MM.1S (cell line): Measurements from ENCODE around the gene ZNF74.

Source experiments
- DNase-seq: peaks from one replicate; pipeline ENCODE4 v3.0.0-alpha.2; 2015
- H2AFZ ChIP-seq: fragments of 300-600 bp; sonication (generic); 2 replicates; pipeline ENCODE4 v1.6.0; 2016; ENCODE audit warnings: antibody characterized with exemption, low read length
- H3F3A ChIP-seq: fragments of 300-600 bp; sonication (generic); 2 replicates; pipeline ENCODE4 v1.6.1; 2016; ENCODE audit warnings: mild to moderate bottlenecking, antibody characterized with exemption, low read length, moderate library complexity, mixed read lengths; ENCODE audit not compliant: insufficient read depth
- H3K27ac ChIP-seq: fragments of 300-600 bp; sonication (generic); 2 replicates; pipeline ENCODE4 v1.5.1; 2016; ENCODE audit warnings: mild to moderate bottlenecking, low read length
- H3K27me3 ChIP-seq: fragments of 300-600 bp; sonication (generic); replicated peaks from 2 replicates; pipeline ENCODE4 v1.6.0; 2016; ENCODE audit warnings: low read length; ENCODE audit not compliant: insufficient read depth
- H3K36me3 ChIP-seq: fragments of 300-600 bp; sonication (generic); replicated peaks from 2 replicates; pipeline ENCODE4 v1.6.1; 2016; ENCODE audit warnings: mild to moderate bottlenecking, low read length, mixed read lengths; ENCODE audit not compliant: insufficient read depth
- H3K4me1 ChIP-seq: fragments of 300-600 bp; sonication (generic); 2 replicates; pipeline ENCODE4 v1.6.1; 2016; ENCODE audit warnings: low read length, mixed read lengths
- H3K4me2 ChIP-seq: fragments of 300-600 bp; sonication (generic); 2 replicates; pipeline ENCODE4 v1.6.0; 2016; ENCODE audit warnings: low read depth, low read length
- H3K4me3 ChIP-seq: fragments of 300-600 bp; sonication (generic); 2 replicates; pipeline ENCODE4 v1.5.1; 2016; ENCODE audit warnings: low read length, mixed read lengths
- H3K79me2 ChIP-seq: fragments of 300-600 bp; sonication (generic); 2 replicates; pipeline ENCODE4 v1.6.1; 2016; ENCODE audit warnings: mixed run types, low read length, mixed read lengths
- H3K9ac ChIP-seq: fragments of 300-600 bp; sonication (generic); 2 replicates; pipeline ENCODE4 v1.6.1; 2016; ENCODE audit warnings: low read length, mixed read lengths
- H3K9me2 ChIP-seq: fragments of 300-600 bp; sonication (generic); replicated peaks from 2 replicates; pipeline ENCODE4 v1.6.1; 2016; ENCODE audit warnings: mild to moderate bottlenecking, low read length, mixed read lengths; ENCODE audit not compliant: insufficient read depth
- H3K9me3 ChIP-seq: fragments of 300-600 bp; sonication (generic); replicated peaks from 2 replicates; pipeline ENCODE4 v1.6.1; 2016; ENCODE audit warnings: mild to moderate bottlenecking, low read length, mixed read lengths; ENCODE audit not compliant: insufficient read depth
- H4K20me1 ChIP-seq: fragments of 300-600 bp; sonication (generic); 2 replicates; pipeline ENCODE4 v1.6.1; 2016; ENCODE audit warnings: mild to moderate bottlenecking, low read length, moderate library complexity, mixed read lengths; ENCODE audit not compliant: insufficient read depth
- CTCF ChIP-seq: fragments of 300-600 bp; sonication (generic); IDR thresholded peaks from 2 replicates; pipeline ENCODE4 v1.5.1; 2016; ENCODE audit warnings: antibody characterized with exemption, low read length, mixed read lengths
- EZH2 ChIP-seq: fragments of 300-600 bp; sonication (generic); optimal IDR thresholded peaks from 2 replicates; pipeline ENCODE3; 2017; ENCODE audit warnings: low read depth, mild to moderate bottlenecking, antibody characterized with exemption, low read length, mixed read lengths
- EZH2phosphoT487 ChIP-seq: fragments of 300-600 bp; sonication (generic); IDR thresholded peaks from 2 replicates; pipeline ENCODE4 v1.6.1; 2018; ENCODE audit warnings: antibody characterized with exemption, low read length

Gene ZNF74

GRCh38 chr22:20392983-20393704 lies 807 bp upstream of the ZNF74 start:
- H3K27ac ChIP-seq, result no peak overlapping the region
- no peaks in the 10 kb centered on the region for H3K36me3 ChIP-seq
- H3K4me2 ChIP-seq, result peak overlapping the region; percentile 86
- H3K9me2 ChIP-seq, result no peaks in the 10 kb centered on the region
- H3K9ac ChIP-seq, result peak overlapping the region; percentile 76; the same call in 1 of the 2 replicates
- H3K4me1 ChIP-seq, result peaks cover 5% of the 10 kb centered on the region
- H3K4me3 ChIP-seq, result peak overlapping the region; percentile 99
- TF ChIP-seq EZH2, result no peak
- no peak for TF ChIP-seq CTCF
- TF ChIP-seq EZH2phosphoT487, result no peak
- H3K79me2 ChIP-seq, result peaks cover 4% of the 10 kb centered on the region; the same call in 1 of the 2 replicates
- H4K20me1 ChIP-seq, result no peaks in the 10 kb centered on the region
- H3F3A ChIP-seq, result 0 out of 2 replicates have a peak, but pooled peaks cover 2% of the 10 kb centered on the region
- H3K9me3 ChIP-seq, result no peaks in the 10 kb centered on the region
- peak overlapping the region; percentile 97 for H2AFZ ChIP-seq
- no peak for DNase-seq
- no peaks in the 10 kb centered on the region for H3K27me3 ChIP-seq

GRCh38 chr22:20395181-20395906 lies 1.4 kb downstream of the ZNF74 start:
- Histone ChIP-seq H3K27me3 (no peaks in the 10 kb centered on the region), H3K27ac (no peak overlapping the region), H3K9me2 (no peaks in the 10 kb centered on the region), H3K9ac (no peak overlapping the region), H3K4me3 (no peak overlapping the region), H4K20me1 (no peaks in the 10 kb centered on the region), H3K36me3 (no peaks in the 10 kb centered on the region), H3K4me1 (no peaks in the 10 kb centered on the region), H3K4me2 (peak overlapping the region; percentile 86; the same call in 1 of the 2 replicates), H3K79me2 (peaks cover 4% of the 10 kb centered on the region; the same call in 1 of the 2 replicates), H2AFZ (no peak overlapping the region), H3F3A (no peaks in the 10 kb centered on the region), H3K9me3 (no peaks in the 10 kb centered on the region)
- DNase-seq, result no peak
- no peak for TF ChIP-seq EZH2
- TF ChIP-seq CTCF, result no peak
- no peak for TF ChIP-seq EZH2phosphoT487

GRCh38 chr22:20395907-20396287 lies 1.9 kb downstream of the ZNF74 start:
- Histone ChIP-seq H3K4me1 (no peaks in the 10 kb centered on the region), H3K4me3 (no peak overlapping the region), H3K36me3 (no peaks in the 10 kb centered on the region), H3K9me3 (no peaks in the 10 kb centered on the region), H3F3A (no peaks in the 10 kb centered on the region), H3K27ac (no peak overlapping the region), H2AFZ (no peak overlapping the region), H3K9me2 (no peaks in the 10 kb centered on the region), H4K20me1 (no peaks in the 10 kb centered on the region), H3K27me3 (no peaks in the 10 kb centered on the region), H3K9ac (no peak overlapping the region), H3K4me2 (no peak overlapping the region), H3K79me2 (peaks cover 4% of the 10 kb centered on the region; the same call in 1 of the 2 replicates)
- TF ChIP-seq CTCF (no peak), EZH2 (no peak)
- DNase-seq, result no peak
